Ecto neural progenitor cell (in vitro differentiated cells): Measurements from ENCODE around the gene RBKS.
"Not testable (repeated sequence)": the region's sequence is repeated elsewhere in the genome, so short reads cannot be mapped to it uniquely, and the experiment has no call there.

Experiments used
- DNase-seq: peaks from one replicate; pipeline ENCODE4 v3.0.0-alpha.2; 2018; ENCODE audit warnings: low spot score

The RBKS gene

GRCh38 chr2:27798948-27799645 lies 91.1 kb downstream of the RBKS start:
- DNase-seq = no peak

GRCh38 chr2:27798486-27798885 lies 91.7 kb downstream of the RBKS start:
- DNase-seq = no peak

- no peak for DNase-seq
These were observed 92.3 kb downstream of the RBKS start for GRCh38 chr2:27797841-27798240.

- DNase-seq = no peak
These were observed 93.1 kb downstream of the RBKS start for GRCh38 chr2:27796791-27797765.

- no peak for DNase-seq
These were observed 94.3 kb downstream of the RBKS start for GRCh38 chr2:27795868-27796277.

GRCh38 chr2:27795093-27795834 lies 94.9 kb downstream of the RBKS start:
- no peak for DNase-seq

GRCh38 chr2:27792759-27793158 lies 97.4 kb downstream of the RBKS start:
- no peak for DNase-seq

- DNase-seq = no peak
These were observed 99.4 kb downstream of the RBKS start for GRCh38 chr2:27790796-27791195.

- no peak for DNase-seq
These were observed 107.5 kb downstream of the RBKS start for GRCh38 chr2:27782701-27783100.

- DNase-seq = no peak
These were observed 108.7 kb downstream of the RBKS start for GRCh38 chr2:27781496-27781895.

- DNase-seq = no peak
These were observed 110.7 kb downstream of the RBKS start for GRCh38 chr2:27779417-27780055.

GRCh38 chr2:27776696-27777095 lies 113.5 kb downstream of the RBKS start:
- DNase-seq = no peak

GRCh38 chr2:27776097-27776496 lies 114.1 kb downstream of the RBKS start:
- no peak for DNase-seq

GRCh38 chr2:27773959-27774358 lies 116.2 kb downstream of the RBKS start:
- no peak for DNase-seq

GRCh38 chr2:27772804-27773203 lies 117.4 kb downstream of the RBKS start:
- DNase-seq = no peak

GRCh38 chr2:27771548-27772335 lies 118.4 kb downstream of the RBKS start, which contains the start of gene MRPL33:
TSS of gene MRPL33 (plus strand) at chr2:27771719. CDS start at chr2:27771778, 59 bp downstream.
- DNase-seq = peak; percentile 95

GRCh38 chr2:27771202-27771547 lies 119.0 kb downstream of the RBKS start:
- DNase-seq = no peak

GRCh38 chr2:27766287-27766661 lies 123.9 kb downstream of the RBKS start:
- DNase-seq = no peak

- no peak for DNase-seq
These were observed 124.4 kb downstream of the RBKS start for GRCh38 chr2:27765621-27766286.

GRCh38 chr2:27764526-27764925 lies 125.7 kb downstream of the RBKS start:
- not testable (repeated sequence) for DNase-seq

- no peak for DNase-seq
These were observed 126.3 kb downstream of the RBKS start for GRCh38 chr2:27763907-27764267.
